HG03565 (cell line): Measurements from ENCODE around the gene ATP1A4.
"Not testable (repeated sequence)": the region's sequence is repeated elsewhere in the genome, so short reads cannot be mapped to it uniquely, and the experiment has no call there.

Source experiments
- ATAC-seq: cut with Tn5 transposase; IDR thresholded peaks from one replicate; pipeline ENCODE4 v1.9.1; 2021; ENCODE audit warnings: mild to moderate bottlenecking, moderate library complexity; ENCODE audit not compliant: unreplicated experiment

The ATP1A4 gene

DNA sequence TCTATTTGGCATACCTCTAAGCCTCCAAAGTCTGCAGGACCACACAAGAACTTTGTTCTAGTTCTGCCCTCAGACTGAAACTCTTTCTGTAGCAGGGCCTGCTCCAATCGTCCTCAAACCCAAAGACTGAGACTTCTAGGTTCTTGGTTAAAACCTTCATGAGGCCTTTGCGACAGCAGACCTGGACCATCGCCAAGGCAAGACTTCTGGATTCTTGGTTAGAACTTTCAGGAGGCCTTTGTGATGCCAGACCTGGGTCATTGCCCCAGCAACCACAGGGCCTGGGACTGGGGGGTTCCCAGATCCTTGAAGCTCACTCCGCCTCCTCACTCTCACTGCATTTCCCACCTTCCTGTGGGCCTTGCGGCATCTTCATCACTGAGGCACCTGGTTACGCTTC is at the start of gene ATP1A4:
Gene ATP1A4, plus strand, starts transcription at position 301 of the 400 bp plus-strand sequence. CDS start 438 bp downstream, outside the sequence.
- no peak for ATAC-seq

GRCh38 chr1:160101717-160102522 is 49.5 kb upstream of the ATP1A4 start:
- ATAC-seq, result no peak

DNA sequence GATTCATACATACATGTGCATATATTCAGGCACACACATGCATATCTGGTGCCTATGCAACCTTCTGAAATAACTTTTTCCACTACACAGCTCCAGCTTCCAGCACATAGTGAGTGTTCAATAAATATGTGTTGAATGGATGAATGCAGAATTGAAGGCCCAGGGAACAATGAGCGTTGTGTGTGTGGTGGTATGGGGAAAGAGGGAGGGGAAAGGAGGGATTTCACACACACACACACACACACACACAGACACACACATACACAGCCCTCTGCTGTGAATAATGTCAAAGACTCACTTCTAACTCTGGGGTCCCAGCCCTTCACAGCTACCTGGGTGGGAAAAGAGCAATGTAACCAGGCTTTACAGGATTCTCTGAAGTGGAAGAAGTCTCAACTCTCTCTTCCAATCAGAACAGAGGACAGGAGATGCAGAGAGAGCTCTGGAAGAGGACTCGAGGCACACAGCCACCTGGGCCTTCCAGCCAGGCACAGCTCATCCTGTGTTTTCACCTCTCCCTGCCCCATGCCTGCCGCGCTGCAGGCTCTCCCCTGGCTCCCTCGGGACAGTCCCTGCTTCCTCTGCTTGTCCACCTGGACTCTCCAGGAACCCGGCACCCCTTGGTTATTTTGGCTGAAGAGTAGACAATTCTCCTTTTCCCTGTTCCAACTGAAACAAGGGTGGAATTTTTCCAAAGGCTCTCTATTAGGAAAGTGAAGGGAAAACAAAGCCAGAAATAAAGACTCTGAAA is 47.6 kb upstream of the ATP1A4 start:
- no peak for ATAC-seq

- ATAC-seq, result no peak
Measured at GRCh38 chr1:160104486-160104885, 46.9 kb upstream of the ATP1A4 start.

DNA sequence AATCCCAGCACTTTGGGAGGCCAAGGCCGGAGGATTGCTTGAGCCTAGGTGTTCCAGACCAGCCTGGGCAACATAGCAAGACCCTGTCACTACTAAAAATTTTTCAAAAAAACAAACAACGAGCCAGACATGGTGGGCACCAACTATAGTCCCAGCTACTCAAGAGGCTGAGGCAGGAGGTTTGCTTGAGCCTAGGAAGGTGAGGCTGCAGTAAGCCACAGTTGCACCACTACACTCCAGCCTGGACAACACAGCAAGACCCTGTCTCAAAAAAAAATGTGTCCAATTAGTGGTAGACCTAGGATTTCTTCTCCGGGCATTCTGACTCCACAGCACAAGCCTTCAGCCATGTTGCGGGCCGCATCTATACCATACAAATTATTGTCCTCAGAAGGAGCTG is 46.2 kb upstream of the ATP1A4 start:
- ATAC-seq, result no peak

DNA sequence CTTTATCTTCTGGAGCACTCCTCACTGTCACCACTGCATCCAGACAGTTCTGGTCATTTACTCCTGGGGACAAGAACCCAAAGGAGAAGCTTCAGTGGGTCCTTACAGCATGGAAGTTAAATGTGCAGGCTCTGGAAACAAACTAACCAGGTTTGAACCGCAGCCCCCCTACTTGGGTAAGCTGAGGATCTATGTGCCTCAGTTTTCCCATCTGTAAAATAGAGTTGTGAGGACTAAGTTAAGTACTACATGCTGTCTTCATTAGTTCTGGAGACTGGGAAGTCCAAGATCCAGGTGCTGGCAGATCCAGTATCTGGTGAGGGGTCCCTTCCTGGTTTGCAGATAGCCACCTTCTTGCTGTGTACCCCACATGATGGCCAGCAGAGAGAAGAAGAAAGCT is 43.9 kb upstream of the ATP1A4 start:
- no peak for ATAC-seq

DNA sequence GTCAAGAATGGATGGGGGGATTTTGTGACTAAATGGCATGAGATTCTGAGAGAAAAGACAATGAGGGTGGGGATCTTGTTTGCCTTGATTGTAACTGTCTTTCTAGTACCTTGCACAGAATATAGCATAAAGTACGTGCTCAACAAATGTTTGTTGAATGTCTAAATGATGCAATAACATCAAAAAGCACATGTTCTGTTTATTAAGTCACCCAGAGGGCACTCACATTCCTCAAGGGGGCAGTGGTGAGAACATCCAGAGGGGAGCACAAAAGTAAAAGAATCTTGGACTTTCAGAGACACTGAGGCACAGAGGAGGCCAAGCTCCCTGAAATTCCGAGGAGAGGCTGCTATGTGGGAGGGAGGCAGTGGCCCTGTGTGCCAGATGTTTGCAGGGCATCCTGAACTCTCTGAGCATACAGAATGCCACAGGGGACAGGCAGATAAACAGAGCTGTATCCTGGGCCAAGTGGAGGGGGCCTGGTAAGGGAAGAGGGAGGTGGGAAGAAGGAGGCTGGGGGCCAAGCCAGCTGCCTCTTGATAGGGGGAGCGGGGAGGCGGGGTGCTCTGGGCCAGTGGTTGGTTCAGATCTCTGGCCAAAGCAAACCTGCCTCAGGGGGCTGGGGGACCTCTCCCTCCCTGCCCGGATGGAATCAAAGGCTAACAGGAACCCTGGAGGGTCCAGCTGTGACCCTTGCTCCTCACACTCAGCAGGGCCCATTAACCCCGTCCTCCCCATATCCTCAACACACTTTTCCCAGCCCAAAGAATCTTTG is 42.3 kb upstream of the ATP1A4 start:
- ATAC-seq, result no peak

DNA sequence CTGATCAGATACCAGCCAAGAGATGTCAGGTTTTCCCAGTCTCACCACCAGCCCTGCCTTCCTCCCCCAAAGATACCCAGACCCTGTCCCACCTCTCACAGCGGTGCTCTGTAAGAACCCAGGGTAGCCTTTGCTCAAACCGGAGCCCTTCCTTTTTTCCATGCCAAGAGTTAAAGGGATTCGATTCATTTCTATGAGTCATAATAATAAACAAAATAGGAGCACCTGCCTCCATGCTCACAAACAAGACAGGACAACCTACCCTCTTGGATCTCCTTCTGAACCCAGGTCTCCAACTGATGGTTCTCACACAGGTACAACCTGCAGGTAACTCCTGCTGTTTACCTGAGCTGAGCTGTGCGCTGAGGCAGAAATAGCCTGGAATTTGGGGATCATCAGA is 41.7 kb upstream of the ATP1A4 start:
- no peak for ATAC-seq

GRCh38 chr1:160111462-160111861 is 39.9 kb upstream of the ATP1A4 start:
- ATAC-seq, result not testable (repeated sequence)

GRCh38 chr1:160112357-160112756 is 39.0 kb upstream of the ATP1A4 start:
- no peak for ATAC-seq

DNA sequence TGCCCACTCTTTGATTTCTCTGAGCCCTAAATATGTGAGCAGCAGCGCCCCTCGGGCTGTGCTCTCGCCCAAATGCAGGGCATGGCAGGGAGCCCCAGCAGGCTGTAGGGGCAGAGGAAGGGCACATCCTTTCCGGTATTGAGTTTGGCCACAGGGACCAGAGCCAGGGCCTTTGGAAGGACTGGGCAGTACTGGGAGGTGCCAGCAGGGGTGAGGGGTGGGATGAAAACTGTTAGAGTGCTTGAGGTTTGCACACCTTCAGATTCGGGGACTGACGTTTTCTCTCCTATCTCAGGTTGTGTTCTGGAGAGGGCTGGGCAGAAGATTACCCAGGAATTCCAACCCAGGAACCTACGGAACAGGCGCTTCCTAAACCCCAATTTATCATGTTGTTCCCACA is 38.0 kb upstream of the ATP1A4 start:
- no peak for ATAC-seq

- no peak for ATAC-seq
Measured at GRCh38 chr1:160114085-160114484, 37.3 kb upstream of the ATP1A4 start.

DNA sequence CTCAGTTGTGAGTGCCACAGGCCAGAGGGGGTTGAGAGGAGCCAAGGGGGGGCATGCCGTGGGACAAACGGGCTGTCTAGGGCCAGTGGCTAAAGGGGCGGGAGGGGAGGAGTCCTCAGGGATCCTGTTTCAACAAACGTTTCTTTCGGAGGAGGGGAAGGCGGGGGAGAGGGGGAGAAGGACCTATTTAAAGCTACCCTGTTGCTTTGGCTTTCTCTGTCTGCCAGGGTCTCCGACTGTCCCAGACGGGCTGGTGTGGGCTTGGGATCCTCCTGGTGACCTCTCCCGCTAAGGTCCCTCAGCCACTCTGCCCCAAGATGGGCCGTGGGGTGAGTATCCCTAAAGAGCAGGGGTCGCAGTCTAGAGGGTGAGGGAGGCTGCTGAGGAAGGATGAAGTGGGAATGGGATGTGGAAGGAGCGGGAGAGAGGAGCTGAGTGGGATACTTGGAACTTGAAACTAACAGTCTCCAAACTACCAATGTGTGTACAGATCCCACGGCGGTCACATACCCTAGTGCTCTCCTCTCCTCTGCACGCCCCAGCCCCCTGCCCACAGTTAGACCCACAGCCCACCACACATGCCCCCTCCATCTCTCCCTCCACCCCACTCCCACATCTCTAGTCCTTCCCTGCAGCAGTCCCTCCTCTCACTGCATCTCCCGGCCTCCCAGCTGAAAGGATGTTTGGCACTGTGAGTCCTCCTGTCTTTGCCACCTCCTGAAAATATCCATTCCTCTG is 35.7 kb upstream of the ATP1A4 start, which contains the start of gene ATP1A2:
Gene ATP1A2, plus strand, starts transcription at position 215 of the 738 bp plus-strand sequence. Its CDS starts 103 bp downstream, at position 318.
- ATAC-seq, result no peak

DNA sequence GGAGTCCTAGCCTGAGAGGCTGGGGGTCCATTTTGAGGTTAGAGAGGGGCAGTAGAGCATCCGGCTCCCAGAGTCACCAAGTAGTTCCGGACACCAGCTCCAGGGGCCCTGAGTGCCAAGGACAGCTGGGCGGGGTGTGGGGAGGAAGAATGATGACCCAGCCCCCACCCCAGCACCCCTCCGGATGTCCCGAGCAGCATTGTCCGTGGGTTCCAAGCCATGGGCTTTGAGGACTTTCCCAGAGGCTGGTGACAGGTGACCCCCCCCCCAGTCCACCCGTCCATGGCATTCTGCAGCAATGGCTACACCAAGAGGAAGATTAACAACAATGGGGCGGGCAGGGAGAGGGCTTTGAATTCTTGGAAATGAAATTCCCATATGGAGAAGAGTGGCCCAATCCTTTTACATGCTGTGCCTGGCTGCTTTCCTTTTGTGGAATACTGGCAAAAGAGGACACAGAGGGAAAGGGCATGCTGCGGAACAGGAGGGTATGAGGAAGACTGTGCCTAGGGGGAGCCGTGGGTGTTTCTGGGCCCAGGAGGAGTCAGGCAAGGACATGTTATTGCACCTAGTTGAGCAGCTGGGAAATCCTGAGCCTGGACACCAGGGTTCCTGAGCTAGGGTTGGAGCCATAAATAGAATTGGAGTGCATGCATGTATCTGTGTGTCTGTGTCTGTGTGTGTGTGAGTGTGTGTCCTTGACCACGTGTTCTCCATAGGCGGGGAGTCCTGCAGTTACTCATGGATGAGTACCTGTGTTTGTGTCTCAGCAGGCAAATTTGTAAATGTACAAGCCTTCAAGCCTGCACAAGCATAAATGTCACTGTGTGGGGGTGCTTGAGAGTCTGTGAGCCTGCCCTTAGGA is 34.9 kb upstream of the ATP1A4 start:
- no peak for ATAC-seq

DNA sequence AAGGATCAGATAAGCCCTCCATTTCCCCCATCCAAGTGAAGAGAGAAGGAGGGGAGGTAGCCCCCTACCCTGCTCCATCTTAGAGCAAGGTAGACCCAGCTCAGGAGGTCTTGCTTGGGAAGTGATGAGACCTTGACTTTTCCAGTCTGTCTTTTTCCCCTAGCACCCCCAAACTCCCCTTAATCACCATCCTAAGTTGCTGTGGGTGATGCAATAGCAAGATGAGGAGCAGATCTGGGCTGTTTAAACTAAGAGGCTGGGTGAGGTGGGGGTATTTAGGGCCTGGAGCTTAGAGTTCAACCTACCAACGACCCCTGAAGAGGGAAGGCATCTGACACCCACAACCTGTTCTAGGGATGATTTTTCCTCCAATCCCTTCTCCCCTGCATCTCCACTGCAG is 34.1 kb upstream of the ATP1A4 start:
- ATAC-seq, result no peak

DNA sequence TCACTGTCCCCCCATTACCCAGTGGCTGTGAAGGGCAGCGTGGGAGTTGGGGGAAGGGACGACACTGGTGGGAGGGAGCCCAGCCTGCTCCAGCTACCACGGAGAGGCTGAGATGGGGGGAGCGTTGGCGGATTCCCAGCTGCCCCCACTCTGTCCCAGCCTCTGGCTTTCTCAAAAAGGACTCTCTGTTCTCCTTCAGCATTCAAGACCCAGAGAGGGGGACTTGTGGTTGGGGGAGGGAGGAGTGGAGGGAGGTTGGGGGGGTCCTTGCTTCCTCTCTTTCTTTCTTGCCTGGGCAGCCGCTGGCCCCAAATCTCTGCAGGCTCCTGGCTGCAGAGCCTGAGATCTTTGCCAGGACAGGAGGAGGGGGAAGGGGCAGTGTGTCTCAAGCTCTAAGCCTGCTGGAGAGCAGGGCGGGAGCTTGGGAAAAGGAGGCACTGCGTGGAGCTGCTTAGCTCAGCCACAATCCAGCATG is 33.7 kb upstream of the ATP1A4 start:
- no peak for ATAC-seq

DNA sequence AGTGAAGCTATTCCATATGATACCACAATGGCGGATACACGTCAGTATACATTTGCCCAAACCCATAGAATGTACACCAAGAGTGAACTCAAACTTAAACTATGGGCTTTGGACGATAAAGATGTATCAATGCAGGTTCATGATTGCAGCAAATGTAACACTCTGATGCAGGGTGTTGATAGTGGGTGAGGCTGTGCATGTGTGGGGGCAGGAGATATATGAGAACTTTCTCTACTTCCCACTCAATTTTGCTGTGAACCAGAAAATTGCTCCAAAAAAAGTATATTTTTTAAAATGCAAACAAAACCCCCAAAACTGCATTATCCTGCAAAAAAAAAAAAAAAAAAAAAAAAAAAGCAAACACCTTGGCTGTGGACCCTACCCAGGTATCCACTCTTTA is 32.5 kb upstream of the ATP1A4 start:
- ATAC-seq, result no peak

DNA sequence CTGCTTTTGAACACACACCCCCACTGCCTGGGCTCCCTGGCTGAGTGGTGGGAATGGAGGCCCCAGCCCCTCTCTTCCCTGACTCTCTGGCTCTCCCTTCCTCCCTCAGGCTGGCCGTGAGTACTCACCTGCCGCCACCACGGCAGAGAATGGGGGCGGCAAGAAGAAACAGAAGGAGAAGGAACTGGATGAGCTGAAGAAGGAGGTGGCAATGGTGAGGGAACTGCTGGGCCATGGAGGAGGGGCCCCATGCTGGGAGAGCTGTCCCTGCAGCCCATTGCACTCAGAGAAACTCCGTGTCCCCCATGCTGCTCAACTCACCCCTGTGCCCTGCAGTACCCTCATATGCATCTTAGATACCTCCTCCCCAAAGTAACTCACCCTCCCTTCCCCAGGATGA is 30.6 kb upstream of the ATP1A4 start:
- no peak for ATAC-seq

- ATAC-seq, result no peak
Measured at GRCh38 chr1:160121388-160121787, 30.0 kb upstream of the ATP1A4 start.
